Spinal cord (tissue), 10 donors: ENCODE results near the gene DBNL. TPM values are rescaled to one million over a fixed set of nuclear protein-coding genes. Genes with fewer than 3 reads are reported as not detected.
"Not testable (repeated sequence)": the region's sequence is repeated elsewhere in the genome, so short reads cannot be mapped to it uniquely, and the experiment has no call there.

Experiments
- DNase-seq, 6 donors: peaks; one replicate each; pipeline versions ENCODE4 v3.0.0 to v3.0.0-alpha.2; 2013 to 2015; ENCODE audit warnings: low spot score in 6 of 6, low read depth in 4 of 6
- H3K27ac ChIP-seq: one replicate; pipeline ENCODE4 v1.5.1; 2013; ENCODE audit warnings: low read depth, low read length, control low read depth
- H3K27me3 ChIP-seq: one replicate; pipeline ENCODE4 v1.6.1; 2013; ENCODE audit warnings: low read length; ENCODE audit not compliant: control insufficient read depth, insufficient read depth
- H3K36me3 ChIP-seq: one replicate; pipeline ENCODE4 v1.6.1; 2013; ENCODE audit warnings: low read length; ENCODE audit not compliant: control insufficient read depth, insufficient read depth
- H3K4me1 ChIP-seq: one replicate; pipeline ENCODE4 v1.6.1; 2013; ENCODE audit warnings: low read length; ENCODE audit not compliant: control insufficient read depth, insufficient read depth
- H3K4me3 ChIP-seq: one replicate; pipeline ENCODE4 v1.5.1; 2013; ENCODE audit warnings: low read depth, low read length, control low read depth
- H3K9me3 ChIP-seq: one replicate; pipeline ENCODE4 v1.6.1; 2013; ENCODE audit warnings: low read length; ENCODE audit not compliant: control insufficient read depth, insufficient read depth
- WGBS: methylation state at CpG from one replicate; pipeline ENCODE4 v1.1.5; 2013; ENCODE audit warnings: missing lambda C conversion rate; ENCODE audit not compliant: insufficient coverage; 5-methylcytosine and 5-hydroxymethylcytosine counted together
- polyA plus RNA-seq, 2 donors: library from polyadenylated mRNA; unstranded; fragments of 120-200 nt; gene quantifications; one replicate each; pipeline ENCODE4 v1.2.1, GENCODE V29; 2013; ENCODE audit not compliant: insufficient read length in 2 of 2
- total RNA-seq, 2 donors: library from RNA; depleted of rRNA in 1 of 2; stranded (reverse); fragments of 120-200 nt in 1 of 2; fragments of >200 nt in 1 of 2; gene quantifications; one replicate each; pipeline versions ENCODE4 v1.2.3 to v1.2.4, GENCODE V29; 2013 to 2014
- donor health status: healthy.

Gene DBNL
- total and polyA plus RNA-seq, 4 donors, result 46.5 to 93.2 (median 87.6) TPM

GRCh38 chr7:44029433-44029832, 15.1 kb upstream of the DBNL start:
- H3K4me3 ChIP-seq, H3K9me3 ChIP-seq, H3K27me3 ChIP-seq, H3K27ac ChIP-seq, H3K4me1 ChIP-seq, DNase-seq, H3K36me3 ChIP-seq: not testable (repeated sequence)
- no CpG with 5 or more reads among the region's 11 CpGs for WGBS

GRCh38 chr7:44030029-44030428, 14.5 kb upstream of the DBNL start:
- H3K27me3 ChIP-seq, H3K27ac ChIP-seq, H3K9me3 ChIP-seq, DNase-seq, H3K4me1 ChIP-seq, H3K4me3 ChIP-seq, H3K36me3 ChIP-seq: not testable (repeated sequence)
- no CpG with 5 or more reads among the region's 5 CpGs for WGBS

- 93% methylated on average over 8 of the region's 13 CpGs for WGBS
- not testable (repeated sequence) for DNase-seq
Observed at GRCh38 chr7:44031319-44031718, 13.2 kb upstream of the DBNL start.

GRCh38 chr7:44032031-44032430, 12.5 kb upstream of the DBNL start:
- H3K27me3 ChIP-seq, H3K9me3 ChIP-seq, H3K4me3 ChIP-seq, DNase-seq, H3K36me3 ChIP-seq, H3K27ac ChIP-seq, H3K4me1 ChIP-seq: not testable (repeated sequence)
- 100% methylated on average over 1 of the region's 6 CpGs for WGBS

More at GRCh38 chr7:44031319-44031718, 13.2 kb upstream of the DBNL start:
- H3K36me3 ChIP-seq, H3K4me3 ChIP-seq, H3K9me3 ChIP-seq, H3K27me3 ChIP-seq, H3K4me1 ChIP-seq, H3K27ac ChIP-seq: not testable (repeated sequence)

GRCh38 chr7:44033971-44034844, 10.3 kb upstream of the DBNL start:
- H3K4me3 ChIP-seq, H3K27ac ChIP-seq, H3K36me3 ChIP-seq, H3K9me3 ChIP-seq, DNase-seq, H3K4me1 ChIP-seq, H3K27me3 ChIP-seq: not testable (repeated sequence)
- 93% methylated on average over 2 of the region's 18 CpGs for WGBS

- not testable (repeated sequence) for H3K4me3 ChIP-seq, H3K27me3 ChIP-seq, H3K36me3 ChIP-seq, DNase-seq, H3K27ac ChIP-seq, H3K9me3 ChIP-seq, H3K4me1 ChIP-seq
- WGBS, result 25% methylated on average over 2 of the region's 10 CpGs
Observed at GRCh38 chr7:44036364-44036763, 8.1 kb upstream of the DBNL start.

- not testable (repeated sequence) for H3K27ac ChIP-seq, H3K36me3 ChIP-seq, DNase-seq
Observed at GRCh38 chr7:44037951-44038350, 6.6 kb upstream of the DBNL start.

GRCh38 chr7:44038553-44038952, 5.9 kb upstream of the DBNL start:
- H3K36me3 ChIP-seq, H3K27me3 ChIP-seq, H3K4me3 ChIP-seq, H3K4me1 ChIP-seq, H3K27ac ChIP-seq, DNase-seq, H3K9me3 ChIP-seq: not testable (repeated sequence)
- no CpG with 5 or more reads among the region's 12 CpGs for WGBS

More at GRCh38 chr7:44037951-44038350, 6.6 kb upstream of the DBNL start:
- H3K4me1 ChIP-seq, H3K4me3 ChIP-seq, H3K9me3 ChIP-seq, H3K27me3 ChIP-seq: not testable (repeated sequence)
- WGBS, result no CpG with 5 or more reads among the region's 2 CpGs

- peak in 2 of 6 donors; percentile 79 to 92 for DNase-seq
- H3K27ac ChIP-seq, result peak overlapping the region; percentile 52
- WGBS, result 3% methylated on average over 6 of the region's 26 CpGs
- peaks cover 12% of the 10 kb centered on the region for H3K4me1 ChIP-seq
- not testable (repeated sequence) for H3K27me3 ChIP-seq, H3K9me3 ChIP-seq, H3K36me3 ChIP-seq
- H3K4me3 ChIP-seq, result peak overlapping the region; percentile 45
Observed at GRCh38 chr7:44038961-44039558, 5.4 kb upstream of the DBNL start.
